K562 (cell line): ENCODE measurements around the gene GLCCI1. TPM values are rescaled to one million over a fixed set of nuclear protein-coding genes. Genes with fewer than 3 reads are reported as not detected.

ENCODE experiments used
- ATAC-seq: fragments of 200-7000 bp; cut with Tn5 transposase; 3 replicates; pipeline ENCODE4 v1.9.1; 2020; ENCODE audit warnings: moderate library complexity
- BruUV-seq: library from RNA; stranded (reverse); fragments of 400-500 nt; replicated peaks from 2 replicates; lab custom pipeline; 2021; lab: Mats Ljungman, UMichigan
- CTCF ChIA-PET: fragments of 300-600 bp; formaldehyde crosslinking; extraction: SDS; loops from one replicate; lab custom pipeline; 2021; ENCODE audit warnings: low intra/inter-chr PET ratio; lab: Yijun Ruan, JAX
- POLR2A ChIA-PET: fragments of 300-600, 350-650 bp; sonication (Branson Sonifier 250); formaldehyde crosslinking; extraction: SDS; loops from one replicate; lab custom pipeline; 2021; ENCODE audit warnings: antibody characterized with exemption, inconsistent platforms; lab: Yijun Ruan, JAX
- DNase-seq, 4 experiments: peaks; one replicate each; pipeline versions ENCODE4 v3.0.0 to v3.0.0-alpha.2; 2011 to 2018; ENCODE audit warnings: low spot score in 3 of 4, mixed read lengths in 3 of 4; ENCODE audit errors: extremely low read depth in 1 of 4
- FAIRE-seq: peaks from 2 replicates; lab custom pipeline; 2011; peaks lifted over from hg19 to GRCh38; lab: Jason Lieb, UNC
- H2AFZ ChIP-seq: 2 replicates; pipeline ENCODE4 v1.6.0; 2011; ENCODE audit warnings: low read depth, low read length, control low read depth, inconsistent platforms
- H3K27ac ChIP-seq: fragments of 200-600 bp; 3 replicates; pipeline ENCODE4 v1.8.0; 2011; ENCODE audit warnings: low read depth, mild to moderate bottlenecking, control low read depth, inconsistent platforms, low read length, moderate library complexity, mixed read lengths; ENCODE audit errors: extremely low read depth
- H3K27me3 ChIP-seq, 2 experiments: fragments of 300-600 bp in 1 of 2; 2 replicates in 1 of 2; 3 replicates in 1 of 2; pipeline versions ENCODE4 v1.6.0 to v1.8.0; 2011; ENCODE audit warnings: inconsistent platforms in 2 of 2, low read length in 2 of 2, mild to moderate bottlenecking in 1 of 2, mixed read lengths in 1 of 2, moderate library complexity in 1 of 2; ENCODE audit not compliant: control insufficient read depth in 2 of 2, insufficient read depth in 2 of 2
- H3K36me3 ChIP-seq: fragments of 300-600 bp; 3 replicates; pipeline ENCODE4 v1.8.0; 2011; ENCODE audit warnings: mild to moderate bottlenecking, low read length, inconsistent platforms; ENCODE audit not compliant: control insufficient read depth, insufficient read depth
- H3K4me1 ChIP-seq, 2 experiments: fragments of 200-600 bp in 1 of 2; replicated peaks in 1 of 2; 2 replicates in 1 of 2; 3 replicates in 1 of 2; pipeline versions ENCODE4 v1.5.1 to v1.8.0; 2011; ENCODE audit warnings: inconsistent platforms in 2 of 2, low read length in 2 of 2, mild to moderate bottlenecking in 1 of 2, mixed read lengths in 1 of 2, moderate library complexity in 1 of 2; ENCODE audit not compliant: control insufficient read depth in 2 of 2, insufficient read depth in 2 of 2
- H3K4me2 ChIP-seq: 2 replicates; pipeline ENCODE4 v1.6.1; 2011; ENCODE audit warnings: low read length, control low read depth, inconsistent platforms, mixed read lengths; ENCODE audit not compliant: insufficient read depth
- H3K4me3 ChIP-seq: fragments of 200-600 bp; sonication (generic), shearing (Covaris generic); 2 replicates; pipeline ENCODE4 v1.5.1; 2016; ENCODE audit warnings: control low read depth, inconsistent platforms
- H3K79me2 ChIP-seq: fragments of 200-600 bp; 3 replicates; pipeline ENCODE4 v1.8.0; 2011; ENCODE audit warnings: low read length, inconsistent platforms; ENCODE audit not compliant: control insufficient read depth, insufficient read depth
- H3K9ac ChIP-seq, 2 experiments: 2 replicates each; pipeline versions ENCODE4 v1.6.0 to v1.6.1; 2011; ENCODE audit warnings: low read depth in 2 of 2, low read length in 2 of 2, control low read depth in 1 of 2, inconsistent platforms in 1 of 2, mild to moderate bottlenecking in 1 of 2, mixed read lengths in 1 of 2; ENCODE audit not compliant: insufficient read depth in 1 of 2
- H3K9me1 ChIP-seq: one replicate; pipeline ENCODE4 v1.6.0; 2011; ENCODE audit warnings: inconsistent platforms, mild to moderate bottlenecking, low read length, moderate library complexity; ENCODE audit not compliant: control insufficient read depth, insufficient read depth
- H3K9me3 ChIP-seq: replicated peaks from 2 replicates; pipeline ENCODE4 v1.5.1; 2011; ENCODE audit warnings: low read depth, low read length, inconsistent platforms; ENCODE audit not compliant: control insufficient read depth, insufficient read depth
- H4K20me1 ChIP-seq: replicated peaks from 2 replicates; pipeline ENCODE4 v1.6.1; 2011; ENCODE audit warnings: low read length, inconsistent platforms, mixed read lengths; ENCODE audit not compliant: control insufficient read depth, insufficient read depth
- CCNT2 ChIP-seq: IDR thresholded peaks from 2 replicates; pipeline ENCODE4 v1.6.1; 2011; ENCODE audit warnings: borderline replicate concordance, low read depth, mild to moderate bottlenecking, moderate library complexity, mixed read lengths, low read length; ENCODE audit not compliant: insufficient read length; ENCODE audit errors: extremely low read depth
- CXXC5 ChIP-seq: fragments of 250-450 bp; sonication (Bioruptor Pico); IDR thresholded peaks from 2 replicates; pipeline ENCODE4 v1.8.0; 2022; ENCODE audit warnings: inconsistent platforms, mild to moderate bottlenecking, moderate library complexity
- DMBX1 ChIP-seq: fragments of 250-450 bp; sonication (Bioruptor Pico); IDR thresholded peaks from 2 replicates; pipeline ENCODE4 v1.8.0; 2022; ENCODE audit warnings: inconsistent platforms, mild to moderate bottlenecking, moderate library complexity, borderline replicate concordance
- EGR1 ChIP-seq: fragments of 450-650 bp; conservative IDR thresholded peaks from 2 replicates; pipeline ENCODE4 v1.6.1; 2017; ENCODE audit warnings: mild to moderate bottlenecking
- ETS2 ChIP-seq: IDR thresholded peaks from 2 replicates; pipeline ENCODE4 v1.6.1; 2016; ENCODE audit warnings: borderline replicate concordance, missing genetic modification characterization, mild to moderate bottlenecking, moderate library complexity, missing compliant biosample characterization; ENCODE audit not compliant: poor library complexity, severe bottlenecking
- GTF2A2 ChIP-seq: IDR thresholded peaks from 2 replicates; pipeline ENCODE4 v1.6.1; 2016; ENCODE audit warnings: mild to moderate bottlenecking, missing genetic modification characterization, missing compliant biosample characterization
- HNRNPUL1 ChIP-seq: fragments of 200-400 bp; formaldehyde crosslinking; IDR thresholded peaks from 2 replicates; pipeline ENCODE4 v1.6.1; 2017; ENCODE audit warnings: low read length
- KAT2B ChIP-seq: IDR thresholded peaks from one replicate; pipeline ENCODE4 v1.6.1; 2012; ENCODE audit warnings: low read depth, mild to moderate bottlenecking, control low read depth, inconsistent platforms, low read length, moderate library complexity
- MAFK ChIP-seq: IDR thresholded peaks from 2 replicates; pipeline ENCODE4 v1.6.1; 2011; ENCODE audit warnings: low read length, improper control_type of control experiment
- PHF8 ChIP-seq: fragments of 200-600 bp; sonication (generic); IDR thresholded peaks from 2 replicates; pipeline ENCODE4 v1.6.1; 2012; ENCODE audit warnings: mixed run types, mild to moderate bottlenecking, inconsistent platforms, low read length, moderate library complexity, borderline replicate concordance
- RAD21 ChIP-seq, 2 experiments: fragments of 250-450 bp in 1 of 2; fragments of 450-650 bp in 1 of 2; sonication (Bioruptor Pico) in 1 of 2; formaldehyde crosslinking in 1 of 2; IDR thresholded peaks in 1 of 2; conservative IDR thresholded peaks in 1 of 2; 2 replicates each; pipeline versions ENCODE4 v1.4.0 to v1.8.0; 2020 to 2022; ENCODE audit warnings: mild to moderate bottlenecking in 2 of 2, moderate library complexity in 1 of 2
- RFX1 ChIP-seq: fragments of 450-650 bp; IDR thresholded peaks from 2 replicates; pipeline ENCODE4 v1.6.1; 2016; ENCODE audit warnings: mild to moderate bottlenecking, moderate library complexity
- SMARCA5 ChIP-seq: fragments of 450-650 bp; IDR thresholded peaks from 2 replicates; pipeline ENCODE4 v1.6.1; 2016
- TRIM28 ChIP-seq: fragments of 450-650 bp; IDR thresholded peaks from 2 replicates; pipeline ENCODE4 v1.6.1; 2017
- ZNF444 ChIP-seq: fragments of 250-450 bp; sonication (Bioruptor Pico); IDR thresholded peaks from 2 replicates; pipeline ENCODE4 v1.4.0; 2020; ENCODE audit warnings: mild to moderate bottlenecking, moderate library complexity
- WGBS: fragments of 100-300 bp; shearing (Covaris generic); methylation state at CpG from one replicate; pipeline ENCODE4 v1.1.6; 2016; ENCODE audit warnings: low coverage, mixed read lengths; ENCODE audit not compliant: insufficient coverage; ENCODE audit errors: missing lambda C conversion rate; 5-methylcytosine and 5-hydroxymethylcytosine counted together
- in situ Hi-C: fragments of 300-500 bp; cut with MboI; formaldehyde crosslinking; loops from 4 replicates; pipeline ENCODE4 v1.15.0; 2018; ENCODE audit warnings: inconsistent platforms, mixed read lengths
- intact Hi-C: fragments of 100-400 bp; cut with micrococcal nuclease; formaldehyde crosslinking; loops from 2 replicates; pipeline ENCODE4 v1.14.2; 2022
- polyA plus RNA-seq, 8 experiments: library from polyadenylated mRNA; depleted of rRNA in 4 of 8; stranded (reverse) in 5 of 8; unstranded in 3 of 8; fragments of >200 nt; fragmentation: Nextera tagmentation in 2 of 8; fragmentation: Illumina TruSeq in 1 of 8; extraction: Ambion mirVana in 2 of 8; extraction: Trizol in 1 of 8; gene quantifications; 2 replicates each; pipeline versions ENCODE4 v1.2.1 to v1.2.3, GENCODE V29; 2011 to 2014; ENCODE audit warnings: inconsistent platforms in 1 of 8, missing spikeins in 1 of 8
- total RNA-seq, 7 experiments: library from RNA; depleted of rRNA in 6 of 7; stranded (reverse); fragments of >200 nt in 6 of 7; fragmentation: Illumina TruSeq in 2 of 7; extraction: Trizol in 2 of 7; gene quantifications; 2 replicates each; pipeline versions ENCODE4 v1.2.1 to v1.2.3, GENCODE V29; 2011 to 2021; ENCODE audit warnings: low replicate concordance in 1 of 7
- TF ChIP-seq, protein P1 (sequence below): sonication (generic); formaldehyde crosslinking; IDR thresholded peaks from 2 replicates; pipeline ENCODE4 v1.8.0; 2022; ENCODE audit warnings: missing genetic modification reagents, mild to moderate bottlenecking, moderate library complexity, borderline replicate concordance

The GLCCI1 gene
- total and polyA plus RNA-seq, 9 of the 15 experiments (the other 6 are each of a cell fraction or from before 2014, with no cell fraction given) = 2.7 to 11.9 (median 7.2) TPM

DNA sequence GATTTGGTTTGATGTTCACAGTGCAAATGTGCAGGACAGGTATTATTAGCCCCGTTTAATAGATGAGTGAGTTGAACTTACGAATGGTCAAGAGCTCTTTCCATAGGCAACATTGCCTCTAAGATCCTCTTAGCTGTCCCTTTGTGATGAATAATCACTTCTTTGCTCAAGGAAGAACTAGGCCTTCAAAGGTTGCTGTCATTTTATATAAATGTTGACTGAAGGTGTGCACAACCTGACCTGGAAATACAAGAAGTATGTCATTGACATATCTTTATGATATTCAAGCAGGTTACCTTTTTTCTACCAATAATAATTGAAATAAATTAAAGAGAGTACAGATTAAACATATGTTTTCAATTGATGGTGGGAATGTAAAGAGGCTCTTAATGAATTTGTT lies 48.5 kb upstream of the GLCCI1 start (continued):
- TF ChIP-seq, protein P1, sequence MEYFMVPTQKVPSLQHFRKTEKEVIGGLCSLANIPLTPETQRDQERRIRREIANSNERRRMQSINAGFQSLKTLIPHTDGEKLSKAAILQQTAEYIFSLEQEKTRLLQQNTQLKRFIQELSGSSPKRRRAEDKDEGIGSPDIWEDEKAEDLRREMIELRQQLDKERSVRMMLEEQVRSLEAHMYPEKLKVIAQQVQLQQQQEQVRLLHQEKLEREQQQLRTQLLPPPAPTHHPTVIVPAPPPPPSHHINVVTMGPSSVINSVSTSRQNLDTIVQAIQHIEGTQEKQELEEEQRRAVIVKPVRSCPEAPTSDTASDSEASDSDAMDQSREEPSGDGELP (CRISPR knock-in tag) = no peak
- no peak for TF ChIP-seq CXXC5 (CRISPR knock-in tag)

DNA sequence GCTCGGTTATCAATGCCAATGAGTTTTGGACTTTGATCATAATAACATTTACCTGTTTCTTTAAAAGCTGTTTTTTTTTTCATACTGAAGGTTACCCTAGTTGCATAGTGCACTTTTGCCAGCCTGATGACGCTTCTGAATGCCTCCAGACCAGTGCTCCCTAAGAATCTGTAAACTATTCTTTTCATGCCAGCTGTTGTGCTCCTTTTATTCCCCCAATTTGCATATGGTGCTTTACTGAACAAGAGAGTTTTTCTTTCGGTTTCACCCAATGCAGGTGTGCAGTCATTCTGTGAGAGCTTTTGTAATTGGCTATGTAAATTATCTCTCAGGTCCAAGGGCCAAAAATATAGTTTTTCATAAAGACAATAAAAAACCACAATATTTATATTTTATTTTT lies 48.1 kb upstream of the GLCCI1 start:
- Histone ChIP-seq H3K4me1 (no peaks in the 10 kb centered on the region), H3K27me3 (no peaks in the 10 kb centered on the region; a peak in 2 of 5 replicates), H3K4me3 (no peak overlapping the region), H3K9me1 (no peaks in the 10 kb centered on the region), H2AFZ (no peak overlapping the region), H3K4me2 (no peak overlapping the region), H3K36me3 (no peaks in the 10 kb centered on the region), H3K79me2 (no peaks in the 10 kb centered on the region), H3K9ac (no peak overlapping the region), H4K20me1 (no peaks in the 10 kb centered on the region), H3K27ac (no peak overlapping the region), H3K9me3 (no peaks in the 10 kb centered on the region)
- ChIA-PET CTCF (no interaction called here), POLR2A (interaction anchor here (1.1 to 2.3 kb wide), 2 partner anchors 10 to 11 kb away, joined by 3 to 5 read pairs; no protein-coding TSS in a partner anchor)
- in situ Hi-C loops = no loop called here
- TF ChIP-seq GTF2A2 (tag) (no peak), TRIM28 (no peak), PHF8 (no peak), DMBX1 (no peak), CCNT2 (no peak), ETS2 (no peak), SMARCA5 (no peak), HNRNPUL1 (no peak), RAD21 (CRISPR knock-in tag; conservative IDR thresholded peaks at IDR 0.05 in 1 of 2, IDR thresholded peaks at IDR 0.05 in 1 of 2) (no peak), ZNF444 (CRISPR knock-in tag) (no peak), RFX1 (no peak), MAFK (no peak), EGR1 (no peak), KAT2B (no peak)
- FAIRE-seq (no peak), DNase-seq (no peak), ATAC-seq (no peak)
- intact Hi-C loops = no loop called here
- no TSS peak for BruUV-seq
- WGBS = 9% methylated on average over 3 of the region's 3 CpGs
